GM12878 (cell line): ENCODE data around the gene PRKCB. TPM values are rescaled to one million over a fixed set of nuclear protein-coding genes. Genes with fewer than 3 reads are reported as not detected.

Source experiments
- BCL11A ChIP-seq: IDR thresholded peaks from 2 replicates; pipeline ENCODE4 v1.6.1; 2011; ENCODE audit warnings: low read depth, low read length
- BRCA1 ChIP-seq: IDR thresholded peaks from 2 replicates; pipeline ENCODE4 v1.6.1; 2011; ENCODE audit warnings: low read depth, low read length, improper control_type of control experiment
- CBX5 ChIP-seq: sonication (generic); IDR thresholded peaks from 2 replicates; pipeline ENCODE4 v1.6.1; 2016; ENCODE audit warnings: low read depth, moderate library complexity, mild to moderate bottlenecking, inconsistent platforms
- CHD2 ChIP-seq: IDR thresholded peaks from 2 replicates; pipeline ENCODE4 v1.6.1; 2011; ENCODE audit warnings: low read depth, low read length, improper control_type of control experiment, borderline replicate concordance
- CHD4 ChIP-seq: fragments of 200-600 bp; sonication (generic); IDR thresholded peaks from 2 replicates; pipeline ENCODE4 v1.6.1; 2016; ENCODE audit warnings: mild to moderate bottlenecking
- CREB1 ChIP-seq: IDR thresholded peaks from 2 replicates; pipeline ENCODE4 v1.6.1; 2012; ENCODE audit warnings: low read depth, mild to moderate bottlenecking, inconsistent platforms
- CREM ChIP-seq: IDR thresholded peaks from 2 replicates; pipeline ENCODE4 v1.6.1; 2014; ENCODE audit warnings: antibody characterized with exemption, low read depth
- ETV6 ChIP-seq, 2 experiments: fragments of 450-650 bp in 1 of 2; IDR thresholded peaks in 1 of 2; conservative IDR thresholded peaks in 1 of 2; 2 replicates each; pipeline ENCODE4 v1.6.1; 2014; ENCODE audit warnings: antibody characterized with exemption in 1 of 2, borderline replicate concordance in 1 of 2, low read depth in 1 of 2, mild to moderate bottlenecking in 1 of 2, moderate library complexity in 1 of 2
- HDAC6 ChIP-seq: fragments of 200-600 bp; sonication (generic); IDR thresholded peaks from one replicate; pipeline ENCODE4 v1.8.0; 2017; ENCODE audit warnings: antibody characterized with exemption; ENCODE audit not compliant: unreplicated experiment
- JUND ChIP-seq: IDR thresholded peaks from 2 replicates; pipeline ENCODE4 v1.6.1; 2012; ENCODE audit warnings: low read depth, mild to moderate bottlenecking, low read length, improper control_type of control experiment, moderate library complexity
- NBN ChIP-seq: fragments of 450-650 bp; IDR thresholded peaks from 2 replicates; pipeline ENCODE4 v1.6.1; 2016
- NR2C2 ChIP-seq: IDR thresholded peaks from 2 replicates; pipeline ENCODE4 v1.6.1; 2011; ENCODE audit warnings: borderline replicate concordance, low read depth; ENCODE audit not compliant: control insufficient read depth, insufficient read length
- PML ChIP-seq: IDR thresholded peaks from 2 replicates; pipeline ENCODE4 v1.6.1; 2012; ENCODE audit warnings: low read length, inconsistent platforms
- RAD51 ChIP-seq: fragments of 450-650 bp; IDR thresholded peaks from 2 replicates; pipeline ENCODE4 v1.6.1; 2016; ENCODE audit warnings: moderate library complexity, mild to moderate bottlenecking, inconsistent platforms
- RELA ChIP-seq: fragments of 450-650 bp; IDR thresholded peaks from 2 replicates; pipeline ENCODE4 v1.8.0; 2014; ENCODE audit warnings: borderline replicate concordance; ENCODE audit not compliant: partially characterized antibody
- RFX5 ChIP-seq: IDR thresholded peaks from 2 replicates; pipeline ENCODE4 v1.6.1; 2011; ENCODE audit warnings: low read depth, low read length, improper control_type of control experiment
- RUNX3 ChIP-seq: IDR thresholded peaks from 2 replicates; pipeline ENCODE4 v1.6.1; 2012; ENCODE audit warnings: low read length, inconsistent platforms
- SREBF1 ChIP-seq: IDR thresholded peaks from 2 replicates; pipeline ENCODE4 v1.6.1; 2012; ENCODE audit warnings: mild to moderate bottlenecking, low read length
- polyA plus RNA-seq, 11 experiments: library from polyadenylated mRNA; depleted of rRNA in 4 of 11; unstranded in 6 of 11; stranded (reverse) in 5 of 11; fragments of >200 nt; fragmentation: Nextera tagmentation in 4 of 11; fragmentation: Illumina TruSeq in 1 of 11; extraction: Ambion mirVana in 4 of 11; extraction: Trizol in 1 of 11; gene quantifications; 1 replicate in 1 of 11; 2 replicates in 10 of 11; pipeline versions ENCODE4 v1.2.1 to v1.2.3, GENCODE V29; 2011 to 2016; ENCODE audit warnings: inconsistent platforms in 2 of 11, missing spikeins in 2 of 11, low read depth in 1 of 11
- total RNA-seq, 4 experiments: library from RNA; depleted of rRNA in 3 of 4; stranded (reverse); fragments of >200 nt in 3 of 4; fragmentation: Illumina TruSeq in 1 of 4; extraction: Trizol in 1 of 4; gene quantifications; 2 replicates each; pipeline versions ENCODE4 v1.2.1 to v1.2.3, GENCODE V29; 2013 to 2021
- TF ChIP-seq, protein P1 (sequence below): fragments of 450-650 bp; IDR thresholded peaks from 2 replicates; pipeline ENCODE4 v1.6.1; 2017; ENCODE audit warnings: borderline replicate concordance
- TF ChIP-seq, protein P2 (sequence below): fragments of 450-650 bp; IDR thresholded peaks from 2 replicates; pipeline ENCODE4 v1.6.1; 2016; ENCODE audit warnings: mild to moderate bottlenecking, moderate library complexity, borderline replicate concordance
- TF ChIP-seq, protein P3 (sequence below): IDR thresholded peaks from 2 replicates; pipeline ENCODE4 v1.6.1; 2012; ENCODE audit warnings: low read depth, low read length, improper control_type of control experiment
- TF ChIP-seq, protein P4 (sequence below): fragments of 150-350 bp; IDR thresholded peaks from 2 replicates; pipeline ENCODE4 v1.6.1; 2014; ENCODE audit warnings: mild to moderate bottlenecking, low read depth, low read length
- TF ChIP-seq, protein P5 (sequence below): fragments of 450-650 bp; IDR thresholded peaks from 2 replicates; pipeline ENCODE4 v1.6.1; 2017; ENCODE audit warnings: low read depth, mild to moderate bottlenecking, moderate library complexity

PRKCB gene
- total and polyA plus RNA-seq, 10 of the 15 experiments (the other 5 are each of a cell fraction or from before 2014, with no cell fraction given): 21.4 to 158 (median 97.3) TPM

DNA sequence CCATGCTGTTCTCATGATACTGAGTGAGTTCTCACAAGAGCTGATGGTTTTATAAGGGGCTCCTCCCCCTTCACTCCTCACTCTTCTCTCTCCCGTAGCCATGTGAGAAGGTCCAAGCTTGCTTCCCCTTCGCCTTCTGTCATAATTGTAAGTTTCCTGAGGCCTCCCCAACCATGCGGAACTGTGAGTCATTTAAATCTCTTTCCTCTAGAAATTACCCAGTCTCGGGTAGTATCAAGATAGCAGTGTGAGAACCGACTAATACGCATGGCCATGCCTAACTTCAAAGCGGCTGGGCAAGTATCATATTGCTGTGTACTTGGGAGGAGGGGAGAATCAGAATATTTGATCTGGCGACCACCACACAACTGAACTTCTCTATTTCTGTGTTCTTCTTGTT lies 88.3 kb downstream of the PRKCB start (continued):
- TF ChIP-seq NBN (no peak), JUND (no peak), CHD4 (no peak), HDAC6 (no peak), BRCA1 (no peak), RUNX3 (peak; percentile 45; the same call in 1 of the 2 replicates), CBX5 (no peak), RAD51 (no peak), NR2C2 (no peak), BCL11A (no peak), SREBF1 (no peak), CREB1 (no peak), ETV6 (conservative IDR thresholded peaks at IDR 0.05 in 1 of 2, IDR thresholded peaks at IDR 0.05 in 1 of 2; ENCODE audit: borderline replicate concordance in 1 of 2, low read depth in 1 of 2) (peak in 1 of 2 experiments; percentile 91; a peak in 2 of 4 replicates), RELA (no peak), RFX5 (no peak), CREM (peak; percentile 50; the same call in 1 of the 2 replicates), CHD2 (no peak), PML (peak; percentile 26; the same call in 1 of the 2 replicates)
- TF ChIP-seq, protein P1, sequence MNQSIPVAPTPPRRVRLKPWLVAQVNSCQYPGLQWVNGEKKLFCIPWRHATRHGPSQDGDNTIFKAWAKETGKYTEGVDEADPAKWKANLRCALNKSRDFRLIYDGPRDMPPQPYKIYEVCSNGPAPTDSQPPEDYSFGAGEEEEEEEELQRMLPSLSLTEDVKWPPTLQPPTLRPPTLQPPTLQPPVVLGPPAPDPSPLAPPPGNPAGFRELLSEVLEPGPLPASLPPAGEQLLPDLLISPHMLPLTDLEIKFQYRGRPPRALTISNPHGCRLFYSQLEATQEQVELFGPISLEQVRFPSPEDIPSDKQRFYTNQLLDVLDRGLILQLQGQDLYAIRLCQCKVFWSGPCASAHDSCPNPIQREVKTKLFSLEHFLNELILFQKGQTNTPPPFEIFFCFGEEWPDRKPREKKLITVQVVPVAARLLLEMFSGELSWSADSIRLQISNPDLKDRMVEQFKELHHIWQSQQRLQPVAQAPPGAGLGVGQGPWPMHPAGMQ: no peak
- TF ChIP-seq, protein P2, sequence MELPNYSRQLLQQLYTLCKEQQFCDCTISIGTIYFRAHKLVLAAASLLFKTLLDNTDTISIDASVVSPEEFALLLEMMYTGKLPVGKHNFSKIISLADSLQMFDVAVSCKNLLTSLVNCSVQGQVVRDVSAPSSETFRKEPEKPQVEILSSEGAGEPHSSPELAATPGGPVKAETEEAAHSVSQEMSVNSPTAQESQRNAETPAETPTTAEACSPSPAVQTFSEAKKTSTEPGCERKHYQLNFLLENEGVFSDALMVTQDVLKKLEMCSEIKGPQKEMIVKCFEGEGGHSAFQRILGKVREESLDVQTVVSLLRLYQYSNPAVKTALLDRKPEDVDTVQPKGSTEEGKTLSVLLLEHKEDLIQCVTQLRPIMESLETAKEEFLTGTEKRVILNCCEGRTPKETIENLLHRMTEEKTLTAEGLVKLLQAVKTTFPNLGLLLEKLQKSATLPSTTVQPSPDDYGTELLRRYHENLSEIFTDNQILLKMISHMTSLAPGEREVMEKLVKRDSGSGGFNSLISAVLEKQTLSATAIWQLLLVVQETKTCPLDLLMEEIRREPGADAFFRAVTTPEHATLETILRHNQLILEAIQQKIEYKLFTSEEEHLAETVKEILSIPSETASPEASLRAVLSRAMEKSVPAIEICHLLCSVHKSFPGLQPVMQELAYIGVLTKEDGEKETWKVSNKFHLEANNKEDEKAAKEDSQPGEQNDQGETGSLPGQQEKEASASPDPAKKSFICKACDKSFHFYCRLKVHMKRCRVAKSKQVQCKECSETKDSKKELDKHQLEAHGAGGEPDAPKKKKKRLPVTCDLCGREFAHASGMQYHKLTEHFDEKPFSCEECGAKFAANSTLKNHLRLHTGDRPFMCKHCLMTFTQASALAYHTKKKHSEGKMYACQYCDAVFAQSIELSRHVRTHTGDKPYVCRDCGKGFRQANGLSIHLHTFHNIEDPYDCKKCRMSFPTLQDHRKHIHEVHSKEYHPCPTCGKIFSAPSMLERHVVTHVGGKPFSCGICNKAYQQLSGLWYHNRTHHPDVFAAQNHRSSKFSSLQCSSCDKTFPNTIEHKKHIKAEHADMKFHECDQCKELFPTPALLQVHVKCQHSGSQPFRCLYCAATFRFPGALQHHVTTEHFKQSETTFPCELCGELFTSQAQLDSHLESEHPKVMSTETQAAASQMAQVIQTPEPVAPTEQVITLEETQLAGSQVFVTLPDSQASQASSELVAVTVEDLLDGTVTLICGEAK: no peak
- TF ChIP-seq, protein P3, sequence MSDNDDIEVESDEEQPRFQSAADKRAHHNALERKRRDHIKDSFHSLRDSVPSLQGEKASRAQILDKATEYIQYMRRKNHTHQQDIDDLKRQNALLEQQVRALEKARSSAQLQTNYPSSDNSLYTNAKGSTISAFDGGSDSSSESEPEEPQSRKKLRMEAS: no peak
- TF ChIP-seq, protein P4, sequence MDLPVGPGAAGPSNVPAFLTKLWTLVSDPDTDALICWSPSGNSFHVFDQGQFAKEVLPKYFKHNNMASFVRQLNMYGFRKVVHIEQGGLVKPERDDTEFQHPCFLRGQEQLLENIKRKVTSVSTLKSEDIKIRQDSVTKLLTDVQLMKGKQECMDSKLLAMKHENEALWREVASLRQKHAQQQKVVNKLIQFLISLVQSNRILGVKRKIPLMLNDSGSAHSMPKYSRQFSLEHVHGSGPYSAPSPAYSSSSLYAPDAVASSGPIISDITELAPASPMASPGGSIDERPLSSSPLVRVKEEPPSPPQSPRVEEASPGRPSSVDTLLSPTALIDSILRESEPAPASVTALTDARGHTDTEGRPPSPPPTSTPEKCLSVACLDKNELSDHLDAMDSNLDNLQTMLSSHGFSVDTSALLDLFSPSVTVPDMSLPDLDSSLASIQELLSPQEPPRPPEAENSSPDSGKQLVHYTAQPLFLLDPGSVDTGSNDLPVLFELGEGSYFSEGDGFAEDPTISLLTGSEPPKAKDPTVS: no peak
- TF ChIP-seq, protein P5, sequence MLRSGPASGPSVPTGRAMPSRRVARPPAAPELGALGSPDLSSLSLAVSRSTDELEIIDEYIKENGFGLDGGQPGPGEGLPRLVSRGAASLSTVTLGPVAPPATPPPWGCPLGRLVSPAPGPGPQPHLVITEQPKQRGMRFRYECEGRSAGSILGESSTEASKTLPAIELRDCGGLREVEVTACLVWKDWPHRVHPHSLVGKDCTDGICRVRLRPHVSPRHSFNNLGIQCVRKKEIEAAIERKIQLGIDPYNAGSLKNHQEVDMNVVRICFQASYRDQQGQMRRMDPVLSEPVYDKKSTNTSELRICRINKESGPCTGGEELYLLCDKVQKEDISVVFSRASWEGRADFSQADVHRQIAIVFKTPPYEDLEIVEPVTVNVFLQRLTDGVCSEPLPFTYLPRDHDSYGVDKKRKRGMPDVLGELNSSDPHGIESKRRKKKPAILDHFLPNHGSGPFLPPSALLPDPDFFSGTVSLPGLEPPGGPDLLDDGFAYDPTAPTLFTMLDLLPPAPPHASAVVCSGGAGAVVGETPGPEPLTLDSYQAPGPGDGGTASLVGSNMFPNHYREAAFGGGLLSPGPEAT: no peak
